ENCODE measurements around the gene TCEAL9. TPM values are rescaled to one million over a fixed set of nuclear protein-coding genes. Genes with fewer than 3 reads are reported as not detected.

The TCEAL9 gene
- total RNA-seq, 1 donor from 2014 or later: 4.0 TPM

Other genes starting within 250 kb of the TCEAL9 start
- 1.8 TPM for gene BEX4, start 141.4 kb upstream of the TCEAL9 start, total RNA-seq
- 8.5 TPM for gene TCEAL8, start 101.4 kb upstream of the TCEAL9 start, total RNA-seq
- not detected for gene TCEAL5, start 79.8 kb upstream of the TCEAL9 start, total RNA-seq
- 0.48 TPM for gene BEX2, start 45.5 kb upstream of the TCEAL9 start, total RNA-seq
- 0.28 TPM for gene TCEAL7, start 26.3 kb upstream of the TCEAL9 start, total RNA-seq
- gene BEX3, start 20.0 kb downstream of the TCEAL9 start, total RNA-seq: 23.7 TPM
- gene RAB40A, start 163.0 kb downstream of the TCEAL9 start, total RNA-seq: 0.25 TPM
- gene TCEAL4, start 229.0 kb downstream of the TCEAL9 start, total RNA-seq: 29.3 TPM